Epithelial cell of proximal tubule (primary cell): ENCODE measurements around the gene DST. TPM values are rescaled to one million over a fixed set of nuclear protein-coding genes. Genes with fewer than 3 reads are reported as not detected.

ENCODE experiments used
- DNase-seq: peaks from one replicate; pipeline ENCODE4 v3.0.0-alpha.2; 2011; ENCODE audit warnings: low read depth
- H3K4me3 ChIP-seq: 2 replicates; pipeline ENCODE4 v1.5.1; 2011; ENCODE audit warnings: low read depth, mild to moderate bottlenecking, low read length
- CTCF ChIP-seq: conservative IDR thresholded peaks from 2 replicates; pipeline ENCODE4 v1.5.1; 2012; ENCODE audit warnings: low read depth, mild to moderate bottlenecking, low read length
- total RNA-seq: library from RNA; depleted of rRNA; stranded (reverse); fragments of >200 nt; gene quantifications from 2 replicates; pipeline ENCODE4 v1.2.3, GENCODE V29; 2015

DST gene
- total RNA-seq, 1 donor from 2014 or later, result 97.7 TPM

GRCh38 chr6:56481957-56482356 lies 160.7 kb downstream of the DST start:
- DNase-seq, result no peak
- no peak for TF ChIP-seq CTCF

DNA sequence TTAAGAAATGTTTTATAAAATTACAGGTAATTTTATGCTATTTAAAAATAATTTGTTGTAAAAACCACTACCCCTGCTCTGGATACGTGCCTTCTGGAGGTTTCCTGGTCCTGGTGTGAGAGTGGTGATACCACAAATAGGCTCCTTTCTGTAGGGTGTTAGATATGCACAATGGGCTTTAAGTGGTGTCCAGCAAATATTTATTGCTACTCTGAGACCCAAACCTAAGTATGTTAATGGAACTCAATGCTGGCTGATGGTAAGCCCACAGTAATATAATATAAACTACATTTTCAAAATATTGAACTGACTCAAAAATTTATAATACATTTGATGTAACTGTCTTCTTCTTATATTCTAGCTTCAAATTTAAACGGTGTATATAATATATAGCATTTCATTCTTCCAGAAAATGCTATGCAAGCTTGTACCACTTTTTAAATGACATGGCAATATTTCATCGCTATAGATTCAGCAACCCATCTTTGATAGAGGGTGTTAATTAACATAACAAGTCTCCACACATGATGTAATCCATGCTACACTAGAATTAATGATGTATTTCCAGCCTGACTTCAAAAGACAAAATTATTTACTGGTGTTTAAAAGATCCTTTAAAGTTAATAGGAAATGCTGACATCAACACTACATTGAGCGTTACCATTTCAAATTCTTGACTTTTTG lies 161.9 kb downstream of the DST start:
- TF ChIP-seq CTCF, result no peak
- no peak for DNase-seq
- H3K4me3 ChIP-seq, result no peak overlapping the region

More at GRCh38 chr6:56481957-56482356, 160.7 kb downstream of the DST start:
- no peak overlapping the region for H3K4me3 ChIP-seq

- no peak for DNase-seq
- no peak for TF ChIP-seq CTCF
- no peak overlapping the region for H3K4me3 ChIP-seq
These were observed 162.4 kb downstream of the DST start for GRCh38 chr6:56480246-56480645.

DNA sequence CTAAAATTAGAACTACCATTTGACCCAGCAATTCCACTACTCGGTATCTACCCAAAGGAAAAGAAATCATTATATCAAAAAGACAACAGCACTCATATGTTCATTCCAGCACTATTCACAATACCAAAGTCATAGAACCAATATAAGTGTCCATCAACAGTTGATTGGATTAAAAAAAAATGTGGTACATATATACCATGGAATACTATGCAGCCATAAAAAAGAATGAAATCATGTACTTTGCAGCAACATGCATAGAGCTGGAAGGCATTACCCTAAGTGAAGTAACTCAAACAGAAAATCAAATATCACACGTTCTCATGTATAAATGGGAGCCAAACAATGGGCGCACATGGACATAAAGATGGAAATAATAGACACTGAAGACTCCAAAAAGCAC lies 163.3 kb downstream of the DST start:
- TF ChIP-seq CTCF, result no peak
- DNase-seq, result no peak
- H3K4me3 ChIP-seq, result no peak overlapping the region

GRCh38 chr6:56478202-56478601 lies 164.5 kb downstream of the DST start:
- TF ChIP-seq CTCF, result no peak
- DNase-seq, result no peak
- no peak overlapping the region for H3K4me3 ChIP-seq

GRCh38 chr6:56477241-56477640 lies 165.4 kb downstream of the DST start:
- DNase-seq, result no peak
- TF ChIP-seq CTCF, result no peak
- no peak overlapping the region for H3K4me3 ChIP-seq
